Bronchial epithelial cell (primary cell): Measurements from ENCODE around the gene PGM1. TPM values are rescaled to one million over a fixed set of nuclear protein-coding genes. Genes with fewer than 3 reads are reported as not detected.

Experiments used
- DNase-seq: peaks from one replicate; pipeline ENCODE4 v3.0.0-alpha.2; 2010; ENCODE audit warnings: low read depth
- FAIRE-seq: peaks from 2 replicates; lab custom pipeline; 2011; peaks lifted over from hg19 to GRCh38; lab: Jason Lieb, UNC
- H3K27me3 ChIP-seq: 2 replicates; pipeline ENCODE4 v1.5.1; 2011; ENCODE audit warnings: low read length; ENCODE audit not compliant: control insufficient read depth, insufficient read depth
- H3K36me3 ChIP-seq: 2 replicates; pipeline ENCODE4 v1.5.1; 2011; ENCODE audit warnings: low read length; ENCODE audit not compliant: control insufficient read depth, insufficient read depth
- H3K4me3 ChIP-seq: 2 replicates; pipeline ENCODE4 v1.5.1; 2011; ENCODE audit warnings: mild to moderate bottlenecking, low read depth, low read length, control low read depth
- CTCF ChIP-seq: IDR thresholded peaks from 2 replicates; pipeline ENCODE4 v1.5.1; 2011; ENCODE audit warnings: mild to moderate bottlenecking, moderate library complexity, low read length, control low read depth, inconsistent platforms; ENCODE audit not compliant: insufficient read depth, severe bottlenecking
- total RNA-seq: library from RNA; depleted of rRNA; stranded (reverse); fragments of >200 nt; gene quantifications from 2 replicates; pipeline ENCODE4 v1.2.1, GENCODE V29; 2014

PGM1 gene
- total RNA-seq, 1 donor from 2014 or later: 69.2 TPM

GRCh38 chr1:63617450-63617849 lies 24.2 kb downstream of the PGM1 start:
- no peak for DNase-seq

GRCh38 chr1:63618011-63618410 lies 24.8 kb downstream of the PGM1 start:
- FAIRE-seq: no peak

More at GRCh38 chr1:63617450-63617849, 24.2 kb downstream of the PGM1 start:
- FAIRE-seq: no peak
- Histone ChIP-seq H3K27me3 (no peaks in the 10 kb centered on the region), H3K36me3 (no peaks in the 10 kb centered on the region), H3K4me3 (no peak overlapping the region)
- TF ChIP-seq CTCF: no peak

GRCh38 chr1:63619558-63619957 lies 26.3 kb downstream of the PGM1 start:
- no peak overlapping the region for H3K4me3 ChIP-seq
- FAIRE-seq (no peak), DNase-seq (no peak)
- no peak for TF ChIP-seq CTCF
- no peaks in the 10 kb centered on the region for H3K27me3 ChIP-seq
- H3K36me3 ChIP-seq: no peaks in the 10 kb centered on the region

More at GRCh38 chr1:63618011-63618410, 24.8 kb downstream of the PGM1 start:
- no peaks in the 10 kb centered on the region for H3K27me3 ChIP-seq
- H3K4me3 ChIP-seq: no peak overlapping the region
- no peak for DNase-seq
- no peak for TF ChIP-seq CTCF
- H3K36me3 ChIP-seq: no peaks in the 10 kb centered on the region

GRCh38 chr1:63620671-63621070 lies 27.5 kb downstream of the PGM1 start:
- TF ChIP-seq CTCF: no peak
- DNase-seq: no peak
- Histone ChIP-seq H3K4me3 (no peak overlapping the region), H3K36me3 (no peaks in the 10 kb centered on the region), H3K27me3 (no peaks in the 10 kb centered on the region)
- FAIRE-seq: no peak

GRCh38 chr1:63621075-63621474 lies 27.9 kb downstream of the PGM1 start:
- Histone ChIP-seq H3K4me3 (no peak overlapping the region), H3K36me3 (no peaks in the 10 kb centered on the region), H3K27me3 (no peaks in the 10 kb centered on the region)
- TF ChIP-seq CTCF: no peak
- no peak for DNase-seq
- no peak for FAIRE-seq

GRCh38 chr1:63621698-63622097 lies 28.5 kb downstream of the PGM1 start:
- TF ChIP-seq CTCF: no peak
- no peaks in the 10 kb centered on the region for H3K36me3 ChIP-seq
- no peak for DNase-seq
- H3K27me3 ChIP-seq: no peaks in the 10 kb centered on the region
- no peak for FAIRE-seq
- H3K4me3 ChIP-seq: no peak overlapping the region
